Body of pancreas (tissue), 4 donors: ENCODE measurements around the gene VTI1A.

Source experiments
- CTCF ChIP-seq, 7 experiments: fragments of 450-650 bp in 4 of 7; fragments of 200-600 bp in 3 of 7; sonication (generic) in 3 of 7; IDR thresholded peaks; one replicate each; pipeline ENCODE4 v1.5.1; 2016 to 2019; ENCODE audit warnings: antibody characterized with exemption in 7 of 7
- POLR2A ChIP-seq, 3 donors: fragments of 450-650 bp; IDR thresholded peaks; one replicate each; pipeline ENCODE4 v1.6.1; 2016; ENCODE audit warnings: antibody characterized with exemption in 3 of 3, mild to moderate bottlenecking in 2 of 3

GRCh38 chr10:112807013-112807412, 360.0 kb downstream of the VTI1A start:
- TF ChIP-seq CTCF (IDR thresholded peaks at IDR 0.05): no peak
- TF ChIP-seq POLR2A (IDR thresholded peaks at IDR 0.05): no peak
